A673 (cell line): Measurements from ENCODE around the gene ZEB2. TPM values are rescaled to one million over a fixed set of nuclear protein-coding genes. Genes with fewer than 3 reads are reported as not detected.
A peak's percentile ranks its signal among the peaks of the same experiment; 100 is the strongest.

ENCODE experiments used
- BruUV-seq: library from RNA; stranded (reverse); fragments of 400-500 nt; replicated peaks from 2 replicates; lab custom pipeline; 2021; lab: Mats Ljungman, UMichigan
- CTCF ChIA-PET: fragments of 300-600 bp; sonication (Branson Sonifier 250); formaldehyde crosslinking; loops from one replicate; lab custom pipeline; 2022; ENCODE audit warnings: antibody characterized with exemption; lab: Charles Lee
- POLR2A ChIA-PET: fragments of 300-600 bp; sonication (Branson Sonifier 250); formaldehyde crosslinking; loops from one replicate; lab custom pipeline; 2022; ENCODE audit warnings: antibody characterized with exemption; ENCODE audit not compliant: low non-redundant PET; lab: Charles Lee
- DNase-seq: peaks from one replicate; pipeline ENCODE4 v3.0.0-alpha.2; 2015; ENCODE audit warnings: low spot score
- H3K27ac ChIP-seq: fragments of 200-600 bp; sonication (generic); 2 replicates; pipeline ENCODE4 v1.5.1; 2016; ENCODE audit warnings: mixed run types, low read depth, mild to moderate bottlenecking, mixed read lengths, antibody characterized with exemption, low read length; ENCODE audit not compliant: poor library complexity, severe bottlenecking
- H3K27me3 ChIP-seq: fragments of 200-600 bp; sonication (generic); replicated peaks from 2 replicates; pipeline ENCODE4 v1.6.1; 2017; ENCODE audit warnings: mixed run types, low read depth, mild to moderate bottlenecking, mixed read lengths, antibody characterized with exemption, low read length; ENCODE audit not compliant: insufficient read depth, poor library complexity
- H3K36me3 ChIP-seq: fragments of 200-600 bp; sonication (generic); 2 replicates; pipeline ENCODE4 v1.6.1; 2016; ENCODE audit warnings: mixed run types, mild to moderate bottlenecking, mixed read lengths, antibody characterized with exemption, low read length; ENCODE audit not compliant: insufficient read depth, poor library complexity, severe bottlenecking
- H3K4me1 ChIP-seq: fragments of 200-600 bp; sonication (generic); 2 replicates; pipeline ENCODE4 v1.6.1; 2017; ENCODE audit warnings: mixed run types, mild to moderate bottlenecking, mixed read lengths, antibody characterized with exemption, low read length; ENCODE audit not compliant: insufficient read depth, poor library complexity, severe bottlenecking
- H3K4me3 ChIP-seq: fragments of 200-600 bp; sonication (generic); 2 replicates; pipeline ENCODE4 v1.5.1; 2016; ENCODE audit warnings: low read depth, mixed run types, mild to moderate bottlenecking, mixed read lengths, low read length; ENCODE audit not compliant: poor library complexity, severe bottlenecking
- H3K9me3 ChIP-seq: fragments of 200-600 bp; sonication (generic); 2 replicates; pipeline ENCODE4 v1.6.1; 2016; ENCODE audit warnings: mixed run types, low read depth, mild to moderate bottlenecking, mixed read lengths, antibody characterized with exemption, low read length; ENCODE audit not compliant: poor library complexity, severe bottlenecking
- EZH2 ChIP-seq: fragments of 200-600 bp; sonication (generic); IDR thresholded peaks from 2 replicates; pipeline ENCODE4 v1.6.1; 2017; ENCODE audit warnings: borderline replicate concordance, low read depth, mild to moderate bottlenecking, mixed read lengths, antibody characterized with exemption, low read length; ENCODE audit not compliant: poor library complexity, severe bottlenecking
- intact Hi-C: fragments of 100-400 bp; cut with micrococcal nuclease; formaldehyde crosslinking; loops from one replicate; pipeline ENCODE4 v1.10.0; 2022; ENCODE audit not compliant: unreplicated experiment
- total RNA-seq: library from RNA; stranded (reverse); gene quantifications from 2 replicates; pipeline ENCODE4 v1.2.3, GENCODE V29; 2021
- TF ChIP-seq, protein P1 (sequence below): fragments of 300-800, 200-600 bp; sonication (generic); conservative IDR thresholded peaks from 2 replicates; pipeline ENCODE4 v1.5.1; 2017; ENCODE audit warnings: low read depth, mild to moderate bottlenecking, antibody characterized with exemption, low read length, moderate library complexity, mixed read lengths

ZEB2 gene
- total RNA-seq, 1 experiment from 2014 or later, result 146 TPM

DNA sequence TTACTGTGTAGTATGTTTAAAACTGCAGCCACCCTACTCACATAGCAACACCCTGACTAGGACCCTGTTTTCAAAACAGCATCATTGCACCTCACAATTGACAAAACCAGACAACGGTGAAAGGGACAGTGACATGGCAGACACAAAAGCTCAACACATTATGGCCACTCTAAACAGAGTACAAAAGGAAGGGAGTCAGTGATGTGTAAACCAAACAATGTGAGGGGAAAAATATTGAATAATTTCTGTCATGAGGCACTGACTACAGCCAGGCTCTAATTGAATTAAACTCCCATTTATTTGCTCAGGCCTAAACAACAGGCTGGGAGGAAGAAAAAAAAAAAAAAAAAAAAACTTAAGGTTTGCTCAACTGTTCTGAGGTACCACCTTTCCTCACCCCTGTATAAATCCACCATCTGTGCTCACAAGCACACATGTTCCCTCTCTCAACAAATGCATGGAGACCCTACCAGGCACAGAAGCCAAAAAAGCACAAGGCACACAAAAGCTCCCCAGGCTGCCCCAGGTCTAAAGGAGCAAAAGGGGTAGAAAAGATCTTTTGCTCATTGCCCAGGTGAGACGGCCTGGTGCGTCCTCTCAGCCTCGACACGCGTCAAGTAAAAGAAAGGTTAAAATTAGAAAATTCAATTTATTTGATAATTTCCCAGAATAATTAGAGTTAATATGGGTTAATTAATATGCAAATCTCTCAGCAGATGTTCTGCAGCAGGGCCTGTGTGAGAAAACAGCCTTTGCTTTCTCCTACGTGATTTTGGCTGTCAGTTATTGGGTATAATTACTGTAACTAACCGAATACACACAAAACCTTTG lies 80.9 kb downstream of the ZEB2 start:
- no peak for DNase-seq
- H3K27me3 ChIP-seq, result no peaks in the 10 kb centered on the region
- no peaks in the 10 kb centered on the region for H3K9me3 ChIP-seq
- no peak overlapping the region for H3K4me3 ChIP-seq
- POLR2A ChIA-PET, result no interaction called here
- no TSS peak for BruUV-seq
- intact Hi-C loops, result no loop called here
- TF ChIP-seq EZH2, result no peak
- TF ChIP-seq, protein P1, sequence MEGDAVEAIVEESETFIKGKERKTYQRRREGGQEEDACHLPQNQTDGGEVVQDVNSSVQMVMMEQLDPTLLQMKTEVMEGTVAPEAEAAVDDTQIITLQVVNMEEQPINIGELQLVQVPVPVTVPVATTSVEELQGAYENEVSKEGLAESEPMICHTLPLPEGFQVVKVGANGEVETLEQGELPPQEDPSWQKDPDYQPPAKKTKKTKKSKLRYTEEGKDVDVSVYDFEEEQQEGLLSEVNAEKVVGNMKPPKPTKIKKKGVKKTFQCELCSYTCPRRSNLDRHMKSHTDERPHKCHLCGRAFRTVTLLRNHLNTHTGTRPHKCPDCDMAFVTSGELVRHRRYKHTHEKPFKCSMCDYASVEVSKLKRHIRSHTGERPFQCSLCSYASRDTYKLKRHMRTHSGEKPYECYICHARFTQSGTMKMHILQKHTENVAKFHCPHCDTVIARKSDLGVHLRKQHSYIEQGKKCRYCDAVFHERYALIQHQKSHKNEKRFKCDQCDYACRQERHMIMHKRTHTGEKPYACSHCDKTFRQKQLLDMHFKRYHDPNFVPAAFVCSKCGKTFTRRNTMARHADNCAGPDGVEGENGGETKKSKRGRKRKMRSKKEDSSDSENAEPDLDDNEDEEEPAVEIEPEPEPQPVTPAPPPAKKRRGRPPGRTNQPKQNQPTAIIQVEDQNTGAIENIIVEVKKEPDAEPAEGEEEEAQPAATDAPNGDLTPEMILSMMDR, result no peak
- H3K36me3 ChIP-seq, result peaks cover 10% of the 10 kb centered on the region
- H3K4me1 ChIP-seq, result peaks cover 60% of the 10 kb centered on the region
- CTCF ChIA-PET, result no interaction called here
- H3K27ac ChIP-seq, result peak overlapping the region; percentile 46

DNA sequence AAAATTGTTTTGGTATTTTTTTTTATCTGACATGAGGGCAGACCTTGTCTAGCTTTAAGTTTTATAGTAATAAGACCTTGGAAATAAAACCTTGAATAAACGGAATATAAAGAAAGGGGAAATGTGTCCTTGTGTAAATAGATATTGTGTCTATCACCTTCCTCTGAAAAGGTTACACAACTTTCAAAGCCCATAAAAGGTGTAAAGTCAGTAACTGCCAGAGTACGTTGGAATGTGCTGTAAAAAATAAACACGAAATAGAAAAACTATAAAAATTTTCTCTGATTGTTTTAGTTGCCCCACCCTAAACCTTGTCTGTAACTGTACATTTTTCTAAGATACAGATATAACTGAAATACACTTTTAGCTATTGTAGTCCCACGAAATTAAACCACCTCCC lies 82.3 kb downstream of the ZEB2 start:
- ChIA-PET CTCF (no interaction called here), POLR2A (no interaction called here)
- intact Hi-C loops, result no loop called here
- TF ChIP-seq, protein P1, result no peak
- TF ChIP-seq EZH2, result no peak
- no peaks in the 10 kb centered on the region for H3K27me3 ChIP-seq
- H3K4me3 ChIP-seq, result no peak overlapping the region
- peaks cover 10% of the 10 kb centered on the region for H3K36me3 ChIP-seq
- DNase-seq, result no peak
- no TSS peak for BruUV-seq
- no peaks in the 10 kb centered on the region for H3K9me3 ChIP-seq
- H3K27ac ChIP-seq, result no peak overlapping the region
- peaks cover 58% of the 10 kb centered on the region for H3K4me1 ChIP-seq

DNA sequence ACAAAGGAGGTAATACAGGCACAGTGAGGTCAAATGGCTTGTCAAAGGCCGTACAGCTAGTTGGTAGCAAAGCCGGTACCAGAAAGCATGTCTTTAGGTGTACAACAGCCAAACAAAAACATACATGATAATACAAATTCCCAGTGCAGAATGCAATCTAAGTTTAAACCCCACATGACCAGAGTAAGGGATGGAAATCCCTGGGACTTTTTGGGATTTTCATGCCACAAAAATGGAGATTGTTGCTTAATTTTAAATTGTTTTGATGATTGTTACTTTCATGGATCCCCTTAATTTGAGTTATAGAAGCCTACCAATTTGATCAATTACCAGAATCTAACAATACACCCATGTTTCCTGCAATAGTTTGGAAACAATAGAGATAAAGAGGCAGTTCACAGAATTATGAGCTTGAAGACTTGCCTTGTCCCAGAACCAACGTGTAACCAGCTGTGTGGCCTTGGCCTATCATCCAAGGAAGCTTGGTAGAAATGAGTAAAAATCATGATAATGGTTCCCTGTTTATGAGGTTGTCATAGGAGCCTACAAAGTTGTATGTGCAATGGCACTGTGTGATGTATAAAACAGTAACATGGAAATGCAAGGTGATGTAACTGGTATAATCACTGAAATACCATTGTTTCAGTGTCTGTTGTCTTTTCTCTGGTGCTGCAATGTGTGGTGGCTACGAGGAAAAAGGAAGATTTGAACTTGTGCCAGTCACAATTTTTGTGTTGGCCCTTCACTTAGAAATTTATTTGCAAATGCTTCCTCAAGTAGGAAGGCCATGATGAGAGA lies 85.3 kb downstream of the ZEB2 start:
- no TSS peak for BruUV-seq

More for the DNA sequence above, 85.3 kb downstream of the ZEB2 start:
- H3K9me3 ChIP-seq, result no peaks in the 10 kb centered on the region
- no peaks in the 10 kb centered on the region for H3K27me3 ChIP-seq
- POLR2A ChIA-PET, result no interaction called here
- intact Hi-C loops, result no loop called here
- CTCF ChIA-PET, result no interaction called here
- H3K27ac ChIP-seq, result no peak overlapping the region
- no peak overlapping the region for H3K4me3 ChIP-seq
- TF ChIP-seq, protein P1, result no peak
- no peak for TF ChIP-seq EZH2
- no peak for DNase-seq
- peaks cover 51% of the 10 kb centered on the region for H3K4me1 ChIP-seq
- peaks cover 15% of the 10 kb centered on the region for H3K36me3 ChIP-seq
